ENCODE results near the gene CACNG7. TPM values are rescaled to one million over a fixed set of nuclear protein-coding genes. Genes with fewer than 3 reads are reported as not detected.

CACNG7 gene
- total RNA-seq, 4 donors from 2014 or later, result not detected

GRCh38 chr19:53898636-53899341, 10.3 kb upstream of the CACNG7 start:
- H3K9me3 ChIP-seq, result no peaks in the 10 kb centered on the region
- no peaks in the 10 kb centered on the region for H3K4me1 ChIP-seq
- TF ChIP-seq POLR2A (IDR thresholded peaks at IDR 0.05) (no peak), CTCF (IDR thresholded peaks at IDR 0.05) (no peak)
- H3K4me3 ChIP-seq, result no peak overlapping the region
- intact Hi-C loops (cut with DNase I), result no loop called here
- peaks cover 0 to 73% (median 0%) of the 10 kb centered on the region in 4 donors for H3K27me3 ChIP-seq
- H3K36me3 ChIP-seq, result no peaks in the 10 kb centered on the region
- 10 to 17% methylated on average over 2 to 19 of the region's 42 CpGs for WGBS, 2 donors
- H3K27ac ChIP-seq, result no peak overlapping the region
- no peak for DNase-seq

- Histone ChIP-seq H3K27ac (no peak overlapping the region), H3K4me3 (no peak overlapping the region), H3K9me3 (no peaks in the 10 kb centered on the region), H3K27me3 (peaks cover 0 to 73% (median 0%) of the 10 kb centered on the region in 4 donors), H3K36me3 (no peaks in the 10 kb centered on the region), H3K4me1 (no peaks in the 10 kb centered on the region)
- TF ChIP-seq POLR2A (IDR thresholded peaks at IDR 0.05) (no peak), CTCF (IDR thresholded peaks at IDR 0.05) (no peak)
- WGBS, 2 donors, result 87 to 95% methylated on average over 17 to 18 of the region's 27 CpGs
- no peak for DNase-seq
- intact Hi-C loops (cut with DNase I), result loop anchor here (5.0 kb wide), 1 partner anchor 127 kb away; no protein-coding TSS in a partner anchor
These were observed 8.8 kb upstream of the CACNG7 start for GRCh38 chr19:53900191-53900860.

- DNase-seq, result no peak
- H3K27me3 ChIP-seq, result peaks cover 4 to 72% (median 15%) of the 10 kb centered on the region in 4 donors
- no peaks in the 10 kb centered on the region for H3K36me3 ChIP-seq
- H3K4me1 ChIP-seq, result peaks cover 0 to 18% (median 6%) of the 10 kb centered on the region in 3 donors
- H3K27ac ChIP-seq, result no peak overlapping the region
- H3K9me3 ChIP-seq, result no peaks in the 10 kb centered on the region
- H3K4me3 ChIP-seq, result no peak overlapping the region
- WGBS, 2 donors, result 29 to 38% methylated on average over 4 of the region's 4 CpGs
- no peak for TF ChIP-seq POLR2A (IDR thresholded peaks at IDR 0.05)
- intact Hi-C loops (cut with DNase I), result loop anchor here (5.0 kb wide), 1 partner anchor 124 kb away; no protein-coding TSS in a partner anchor
These were observed 5.9 kb upstream of the CACNG7 start for GRCh38 chr19:53903055-53903680.

GRCh38 chr19:53904909-53905308, 4.2 kb upstream of the CACNG7 start:
- TF ChIP-seq POLR2A (IDR thresholded peaks at IDR 0.05) (no peak), CTCF (IDR thresholded peaks at IDR 0.05) (no peak)
- no peak overlapping the region for H3K27ac ChIP-seq
- WGBS, 2 donors, result 29 to 30% methylated on average over 3 of the region's 3 CpGs
- no peaks in the 10 kb centered on the region for H3K36me3 ChIP-seq
- peaks cover 4 to 34% (median 9%) of the 10 kb centered on the region in 3 donors for H3K4me1 ChIP-seq
- H3K27me3 ChIP-seq, result peaks cover 8 to 76% (median 26%) of the 10 kb centered on the region in 4 donors
- intact Hi-C loops (cut with DNase I), result loop anchor here (5.0 kb wide), 1 partner anchor 122 kb away; no protein-coding TSS in a partner anchor
- no peaks in the 10 kb centered on the region for H3K9me3 ChIP-seq
- no peak for DNase-seq
- no peak overlapping the region for H3K4me3 ChIP-seq

GRCh38 chr19:53905787-53906186, 3.3 kb upstream of the CACNG7 start:
- Histone ChIP-seq H3K27me3 (peaks cover 14 to 76% (median 31%) of the 10 kb centered on the region in 4 donors), H3K4me3 (no peak overlapping the region), H3K27ac (no peak overlapping the region), H3K36me3 (no peaks in the 10 kb centered on the region), H3K9me3 (no peaks in the 10 kb centered on the region), H3K4me1 (peaks cover 4 to 34% (median 9%) of the 10 kb centered on the region in 3 donors)
- intact Hi-C loops (cut with DNase I), result no loop called here
- TF ChIP-seq POLR2A (IDR thresholded peaks at IDR 0.05), result no peak
- no peak for TF ChIP-seq CTCF (IDR thresholded peaks at IDR 0.05)
- no peak for DNase-seq
- 45 to 71% methylated on average over 1 of the region's 1 CpG for WGBS, 2 donors

All from esophagus squamous epithelium (tissue), 5 donors.